PC-3 (cell line): Measurements from ENCODE around the gene TMED1. TPM values are rescaled to one million over a fixed set of nuclear protein-coding genes. Genes with fewer than 3 reads are reported as not detected.

ENCODE experiments used
- ATAC-seq: fragments of 200-7000 bp; cut with Tn5 transposase; 2 replicates; pipeline ENCODE4 v1.9.1; 2020; ENCODE audit warnings: mild to moderate bottlenecking, moderate library complexity
- BruUV-seq: library from RNA; stranded (reverse); fragments of 400-500 nt; replicated peaks from 2 replicates; lab custom pipeline; 2021; lab: Mats Ljungman, UMichigan
- CTCF ChIA-PET: fragments of 300-600 bp; sonication (Branson Sonifier 250); formaldehyde crosslinking; loops from one replicate; lab custom pipeline; 2022; ENCODE audit warnings: antibody characterized with exemption; lab: Charles Lee
- POLR2A ChIA-PET: fragments of 300-600 bp; sonication (Branson Sonifier 250); formaldehyde crosslinking; loops from one replicate; lab custom pipeline; 2022; ENCODE audit warnings: antibody characterized with exemption; ENCODE audit not compliant: unreplicated experiment; lab: Charles Lee
- DNase-seq: peaks from one replicate; pipeline ENCODE4 v3.0.0-alpha.2; 2015
- H2AFZ ChIP-seq: fragments of 300-600 bp; sonication (generic); 2 replicates; pipeline ENCODE4 v1.6.0; 2016; ENCODE audit warnings: antibody characterized with exemption, low read length
- H3F3A ChIP-seq: fragments of 300-600 bp; sonication (generic); one replicate; pipeline ENCODE4 v1.6.0; 2017; ENCODE audit warnings: antibody characterized with exemption, low read length, control low read depth, mild to moderate bottlenecking; ENCODE audit not compliant: unreplicated experiment
- H3K27ac ChIP-seq: fragments of 300-600 bp; sonication (generic); 2 replicates; pipeline ENCODE4 v1.5.1; 2016; ENCODE audit warnings: mild to moderate bottlenecking, low read length
- H3K27me3 ChIP-seq: fragments of 300-600 bp; sonication (generic); 2 replicates; pipeline ENCODE4 v1.6.1; 2016; ENCODE audit warnings: low read length, mixed read lengths
- H3K36me3 ChIP-seq: fragments of 300-600 bp; sonication (generic); 2 replicates; pipeline ENCODE4 v1.6.1; 2016; ENCODE audit warnings: low read depth, mixed run types, low read length, mixed read lengths
- H3K4me1 ChIP-seq: fragments of 300-600 bp; sonication (generic); 2 replicates; pipeline ENCODE4 v1.5.1; 2016; ENCODE audit warnings: low read length; ENCODE audit not compliant: insufficient read depth
- H3K4me2 ChIP-seq: fragments of 300-600 bp; sonication (generic); 2 replicates; pipeline ENCODE4 v1.6.0; 2016; ENCODE audit warnings: low read length
- H3K4me3 ChIP-seq: fragments of 300-600 bp; sonication (generic); 2 replicates; pipeline ENCODE4 v1.5.1; 2016; ENCODE audit warnings: mild to moderate bottlenecking, low read length, mixed read lengths
- H3K79me2 ChIP-seq: fragments of 300-600 bp; sonication (generic); 2 replicates; pipeline ENCODE4 v1.6.1; 2017; ENCODE audit warnings: low read length, mixed read lengths
- H3K9ac ChIP-seq: fragments of 300-600 bp; sonication (generic); 2 replicates; pipeline ENCODE4 v1.6.0; 2016; ENCODE audit warnings: mild to moderate bottlenecking, low read length
- H3K9me2 ChIP-seq: fragments of 300-600 bp; sonication (generic); replicated peaks from 2 replicates; pipeline ENCODE4 v1.6.1; 2016; ENCODE audit warnings: mixed run types, low read length, mixed read lengths
- H3K9me3 ChIP-seq: fragments of 300-600 bp; sonication (generic); 2 replicates; pipeline ENCODE4 v1.6.1; 2016; ENCODE audit warnings: low read length, mixed read lengths
- H4K20me1 ChIP-seq: fragments of 300-600 bp; sonication (generic); 2 replicates; pipeline ENCODE4 v1.6.1; 2016; ENCODE audit warnings: low read length, mixed read lengths
- EZH2 ChIP-seq: fragments of 300-600 bp; sonication (generic); IDR thresholded peaks from one replicate; pipeline ENCODE4 v1.6.1; 2017; ENCODE audit warnings: antibody characterized with exemption, mild to moderate bottlenecking, low read length; ENCODE audit not compliant: unreplicated experiment
- EZH2phosphoT487 ChIP-seq: fragments of 300-600 bp; sonication (generic); IDR thresholded peaks from 2 replicates; pipeline ENCODE4 v1.6.1; 2018; ENCODE audit warnings: mild to moderate bottlenecking, antibody characterized with exemption, low read length, borderline replicate concordance
- intact Hi-C: fragments of 100-400 bp; cut with micrococcal nuclease; formaldehyde crosslinking; loops from 2 replicates; pipeline ENCODE4 v1.9.0; 2023
- total RNA-seq: library from RNA; depleted of rRNA; stranded (reverse); fragments of >200 nt; gene quantifications from 2 replicates; pipeline ENCODE4 v1.2.3, GENCODE V29; 2014
- TF ChIP-seq, protein P1 (sequence below): fragments of 300-600 bp; sonication (generic); conservative IDR thresholded peaks from 2 replicates; pipeline ENCODE4 v1.5.1; 2017; ENCODE audit warnings: antibody characterized with exemption, low read depth, mild to moderate bottlenecking, low read length

Gene TMED1
- total RNA-seq, 1 experiment from 2014 or later: 81.2 TPM

DNA sequence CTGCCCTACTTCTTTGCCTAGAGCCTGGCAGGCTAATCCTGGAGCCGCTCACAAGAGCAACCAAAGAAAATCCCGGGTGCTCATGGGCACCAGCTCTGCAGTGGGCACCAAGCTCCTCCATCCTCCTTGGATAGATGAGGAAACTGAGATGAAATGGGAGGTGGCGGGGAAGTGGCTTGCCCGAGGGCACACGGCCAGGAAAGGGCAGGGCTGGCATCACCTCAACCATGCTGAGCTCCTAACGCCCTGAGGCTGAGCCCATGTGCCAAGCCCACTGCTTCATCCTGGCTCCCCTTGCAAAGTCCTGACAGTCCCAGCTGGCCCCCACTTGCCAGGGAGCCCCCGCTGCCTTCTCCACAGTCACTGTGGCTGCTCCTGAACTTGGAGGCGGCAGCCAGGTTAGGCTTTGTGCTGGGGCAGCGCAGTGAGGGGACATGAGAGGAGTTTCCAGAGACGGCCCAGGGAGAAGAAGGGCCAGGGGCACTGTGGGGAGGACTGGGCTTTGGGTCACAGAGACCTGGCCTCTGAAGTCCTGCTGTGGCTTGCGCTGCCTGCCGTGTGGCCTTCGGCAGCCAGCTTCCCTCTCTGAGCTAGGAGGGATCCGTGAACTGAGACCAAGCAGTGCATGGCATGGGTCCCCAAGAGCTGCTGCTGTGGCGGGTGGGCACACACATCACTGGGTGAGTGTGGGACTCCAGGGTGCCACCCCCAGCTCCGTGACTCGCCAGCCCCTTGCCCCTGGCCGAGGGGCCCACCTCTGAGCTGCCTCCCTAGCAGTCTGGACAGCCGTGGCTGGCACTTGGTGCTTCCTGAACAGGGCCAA, 17.5 kb downstream of the TMED1 start:
- BruUV-seq: no TSS peak
- ATAC-seq (no peak), DNase-seq (no peak)
- intact Hi-C loops: no loop called here
- Histone ChIP-seq H3K27me3 (no peaks in the 10 kb centered on the region), H3K27ac (no peak overlapping the region), H3K4me1 (no peaks in the 10 kb centered on the region), H3K9me3 (no peaks in the 10 kb centered on the region), H3K4me3 (no peak overlapping the region), H3F3A (no peaks in the 10 kb centered on the region), H3K79me2 (no peaks in the 10 kb centered on the region), H4K20me1 (0 out of 2 replicates have a peak, but pooled peaks cover 4% of the 10 kb centered on the region), H3K4me2 (no peak overlapping the region), H3K9me2 (no peaks in the 10 kb centered on the region), H2AFZ (no peak overlapping the region), H3K9ac (no peak overlapping the region), H3K36me3 (peaks cover 16% of the 10 kb centered on the region)
- TF ChIP-seq EZH2 (no peak), EZH2phosphoT487 (no peak)
- TF ChIP-seq, protein P1, sequence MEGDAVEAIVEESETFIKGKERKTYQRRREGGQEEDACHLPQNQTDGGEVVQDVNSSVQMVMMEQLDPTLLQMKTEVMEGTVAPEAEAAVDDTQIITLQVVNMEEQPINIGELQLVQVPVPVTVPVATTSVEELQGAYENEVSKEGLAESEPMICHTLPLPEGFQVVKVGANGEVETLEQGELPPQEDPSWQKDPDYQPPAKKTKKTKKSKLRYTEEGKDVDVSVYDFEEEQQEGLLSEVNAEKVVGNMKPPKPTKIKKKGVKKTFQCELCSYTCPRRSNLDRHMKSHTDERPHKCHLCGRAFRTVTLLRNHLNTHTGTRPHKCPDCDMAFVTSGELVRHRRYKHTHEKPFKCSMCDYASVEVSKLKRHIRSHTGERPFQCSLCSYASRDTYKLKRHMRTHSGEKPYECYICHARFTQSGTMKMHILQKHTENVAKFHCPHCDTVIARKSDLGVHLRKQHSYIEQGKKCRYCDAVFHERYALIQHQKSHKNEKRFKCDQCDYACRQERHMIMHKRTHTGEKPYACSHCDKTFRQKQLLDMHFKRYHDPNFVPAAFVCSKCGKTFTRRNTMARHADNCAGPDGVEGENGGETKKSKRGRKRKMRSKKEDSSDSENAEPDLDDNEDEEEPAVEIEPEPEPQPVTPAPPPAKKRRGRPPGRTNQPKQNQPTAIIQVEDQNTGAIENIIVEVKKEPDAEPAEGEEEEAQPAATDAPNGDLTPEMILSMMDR: no peak
- POLR2A ChIA-PET: no interaction called here
- CTCF ChIA-PET: no interaction called here

DNA sequence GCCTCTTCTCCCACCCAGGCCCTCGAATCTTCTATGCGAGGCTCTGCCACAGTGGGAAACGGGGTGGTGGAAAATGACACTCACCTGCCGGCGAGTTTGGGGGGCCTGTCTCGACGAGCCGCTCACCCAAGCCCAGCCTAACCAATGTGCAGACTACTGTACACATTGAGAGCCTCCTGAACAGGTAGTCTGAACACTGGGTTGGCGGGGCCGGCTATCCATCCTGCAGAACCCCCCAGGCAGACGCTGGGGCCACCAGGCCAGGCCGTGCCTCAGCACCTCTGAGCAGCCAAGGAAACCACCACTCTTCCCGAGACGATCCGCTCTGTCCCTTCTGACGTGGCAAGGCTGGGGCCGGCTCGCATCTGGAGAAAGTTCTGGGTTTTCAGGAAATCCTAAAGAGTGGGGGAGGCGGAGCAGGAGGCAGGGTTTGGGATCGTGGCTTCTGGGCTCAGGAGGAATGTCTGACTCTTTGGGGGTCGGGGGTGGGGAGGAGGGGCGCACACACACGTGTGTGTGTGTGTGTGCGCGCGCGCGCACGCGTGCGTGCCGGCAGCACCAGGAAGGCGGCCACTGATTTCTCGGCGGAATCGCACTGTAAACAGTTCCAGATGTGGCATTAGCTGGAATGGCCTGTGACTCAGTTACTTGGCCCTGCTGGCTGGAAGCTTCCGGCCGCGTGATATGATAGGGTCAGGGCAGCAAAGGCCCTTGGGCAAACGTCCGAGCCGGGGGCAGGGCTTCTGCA, 18.5 kb downstream of the TMED1 start:
- CTCF ChIA-PET: no interaction called here
- no peaks in the 10 kb centered on the region for H3K27me3 ChIP-seq
- H3K4me1 ChIP-seq: peaks cover 8% of the 10 kb centered on the region
- ATAC-seq (no peak), DNase-seq (no peak)
- H2AFZ ChIP-seq: no peak overlapping the region
- no peak overlapping the region for H3K27ac ChIP-seq
- no peaks in the 10 kb centered on the region for H3K9me2 ChIP-seq
- H3K9me3 ChIP-seq: no peaks in the 10 kb centered on the region
- no peaks in the 10 kb centered on the region for H3F3A ChIP-seq
- intact Hi-C loops: no loop called here
- no peak overlapping the region for H3K4me3 ChIP-seq
- no TSS peak for BruUV-seq
- no peaks in the 10 kb centered on the region for H3K79me2 ChIP-seq
- H3K9ac ChIP-seq: no peak overlapping the region
- H3K36me3 ChIP-seq: peaks cover 16% of the 10 kb centered on the region
- POLR2A ChIA-PET: no interaction called here
- 0 out of 2 replicates have a peak, but pooled peaks cover 4% of the 10 kb centered on the region for H4K20me1 ChIP-seq
- no peak overlapping the region for H3K4me2 ChIP-seq
- TF ChIP-seq EZH2 (no peak), EZH2phosphoT487 (no peak)
- TF ChIP-seq, protein P1: no peak
